Amniotic stem cell (primary cell): ENCODE results near the gene SLX9.
A peak's percentile ranks its signal among the peaks of the same experiment; 100 is the strongest.

ENCODE experiments used
- DNase-seq: peaks from one replicate; lab custom pipeline; 2025; lab: John Stamatoyannopoulos, UW

SLX9 gene, protein sequence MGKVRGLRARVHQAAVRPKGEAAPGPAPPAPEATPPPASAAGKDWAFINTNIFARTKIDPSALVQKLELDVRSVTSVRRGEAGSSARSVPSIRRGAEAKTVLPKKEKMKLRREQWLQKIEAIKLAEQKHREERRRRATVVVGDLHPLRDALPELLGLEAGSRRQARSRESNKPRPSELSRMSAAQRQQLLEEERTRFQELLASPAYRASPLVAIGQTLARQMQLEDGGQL

DNA sequence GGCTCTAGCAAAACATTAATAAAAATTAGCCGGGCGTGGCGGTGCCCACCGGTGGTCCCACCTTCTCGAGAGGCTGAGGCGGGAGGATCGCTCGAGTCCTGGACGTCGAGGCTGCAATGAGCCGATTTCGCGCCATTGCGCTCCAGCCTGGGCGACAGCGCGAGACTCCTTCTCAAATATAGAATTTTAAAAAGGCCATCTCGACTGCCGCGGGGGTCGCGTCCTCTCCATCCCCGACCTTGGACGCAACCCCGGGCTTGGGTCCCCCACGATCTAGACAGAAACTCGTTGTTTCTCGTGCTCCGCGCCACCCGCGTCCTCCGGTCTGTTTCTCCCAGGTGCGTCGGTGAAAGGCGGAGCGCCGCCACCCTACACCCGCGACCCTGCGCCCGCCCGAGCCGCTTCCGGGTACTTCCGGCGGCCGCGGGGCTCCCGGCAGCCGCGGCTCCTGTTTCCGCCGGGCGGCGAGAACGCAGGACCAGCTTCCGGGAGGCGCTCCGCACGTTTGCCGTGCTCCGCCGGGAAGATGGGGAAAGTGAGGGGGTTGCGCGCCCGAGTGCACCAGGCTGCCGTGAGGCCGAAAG is at the start of gene SLX9:
Gene SLX9, plus strand, starts transcription at position 498 of the 584 bp plus-strand sequence. Its CDS starts 29 bp downstream, at position 527.
- DNase-seq, result peak; percentile 34

DNA sequence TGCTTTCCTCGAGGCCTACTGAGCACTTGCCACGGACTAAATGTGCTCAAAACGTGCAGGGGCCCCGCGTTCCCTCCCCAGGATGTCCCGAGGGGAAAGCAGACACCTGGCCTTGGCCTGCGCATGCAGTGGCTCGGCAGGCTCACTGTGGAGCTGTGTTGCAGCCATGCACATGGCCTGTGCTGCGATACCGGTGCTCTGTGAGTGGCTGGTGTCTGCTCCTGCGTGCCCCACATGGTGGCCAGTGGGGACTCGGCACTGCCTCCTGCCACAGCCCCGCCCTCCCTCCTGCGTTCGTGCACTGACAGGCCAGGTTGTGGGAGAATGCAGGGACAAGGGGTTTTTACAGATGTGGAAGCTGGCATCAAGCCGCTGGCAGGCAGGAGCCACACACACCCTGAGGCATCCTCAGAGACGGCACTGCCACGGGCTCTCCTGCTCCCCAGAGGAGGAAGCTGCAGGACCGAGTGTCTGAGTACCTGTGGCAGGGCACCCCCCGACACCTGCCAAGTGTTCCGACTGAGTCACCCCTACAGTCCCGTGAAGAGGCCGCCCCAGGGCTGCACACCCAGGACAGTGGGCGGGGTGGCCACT is 49.4 kb upstream of the SLX9 start:
- no peak for DNase-seq

DNA sequence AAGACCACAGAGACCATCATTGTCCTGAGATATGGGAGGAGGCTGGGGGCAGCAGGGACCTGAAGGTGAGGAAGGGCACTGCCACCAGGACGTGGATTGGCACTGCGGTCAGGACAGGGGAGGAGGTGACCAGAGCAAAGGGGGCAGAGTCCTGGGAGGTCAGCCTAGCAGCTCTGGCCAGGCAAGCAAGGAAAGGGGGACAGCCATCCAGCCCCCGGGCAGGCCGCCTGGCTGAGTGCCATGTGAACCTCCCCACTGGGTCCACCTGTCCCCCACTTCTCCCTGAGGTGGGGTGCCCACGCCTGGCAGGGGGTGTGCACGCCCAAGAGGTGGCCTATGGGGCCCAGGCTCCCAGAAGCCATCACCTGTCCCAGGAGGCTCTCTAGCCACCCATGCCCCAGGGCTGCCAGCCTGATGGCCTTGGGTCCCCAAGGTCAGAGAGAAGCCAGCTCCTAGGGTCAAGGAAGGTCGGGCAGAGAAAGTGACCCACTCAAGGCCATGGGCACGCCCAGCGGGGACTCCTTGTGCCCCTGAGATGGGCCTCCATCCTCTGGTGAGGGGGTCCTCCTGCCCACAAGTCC is 48.8 kb upstream of the SLX9 start:
- DNase-seq, result no peak

DNA sequence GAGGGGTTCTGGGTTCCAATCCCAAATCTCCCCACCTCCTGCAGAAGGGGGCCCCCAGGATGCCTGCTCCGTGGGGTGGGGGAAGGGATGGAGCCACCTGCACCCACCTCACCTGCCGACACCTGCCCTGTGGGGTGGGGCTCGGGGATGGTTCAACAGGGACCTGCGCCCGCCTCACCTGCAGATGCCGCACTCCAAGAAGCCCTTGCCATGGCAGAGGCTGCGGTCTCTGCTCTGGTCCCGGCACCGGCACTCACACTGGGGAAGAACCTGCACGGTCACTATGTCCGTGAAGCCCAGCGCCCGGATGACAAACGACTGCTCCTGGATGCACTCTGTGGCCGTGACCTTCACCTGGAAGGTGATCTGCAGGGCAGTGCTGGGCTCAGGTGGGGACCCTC is 48.2 kb upstream of the SLX9 start:
- no peak for DNase-seq

DNA sequence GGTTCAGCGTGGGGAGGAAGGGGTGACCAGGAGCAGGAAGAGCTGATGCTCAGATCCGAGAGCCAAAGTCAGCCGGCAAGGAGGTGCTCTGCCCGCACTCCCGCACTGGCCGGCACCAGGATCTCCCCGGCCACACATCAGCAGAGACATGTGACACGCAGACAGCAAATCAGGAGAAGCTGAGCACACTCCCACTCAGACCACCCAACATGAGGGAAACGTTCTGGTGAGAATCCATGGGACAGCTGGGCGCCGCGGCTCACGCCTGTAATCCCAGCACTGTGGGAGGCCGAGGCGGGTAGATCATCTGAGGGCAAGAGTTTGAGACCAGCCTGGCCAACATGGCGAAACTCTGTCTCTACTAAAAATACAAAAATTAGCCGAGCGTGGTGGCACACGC is 47.7 kb upstream of the SLX9 start:
- no peak for DNase-seq

DNA sequence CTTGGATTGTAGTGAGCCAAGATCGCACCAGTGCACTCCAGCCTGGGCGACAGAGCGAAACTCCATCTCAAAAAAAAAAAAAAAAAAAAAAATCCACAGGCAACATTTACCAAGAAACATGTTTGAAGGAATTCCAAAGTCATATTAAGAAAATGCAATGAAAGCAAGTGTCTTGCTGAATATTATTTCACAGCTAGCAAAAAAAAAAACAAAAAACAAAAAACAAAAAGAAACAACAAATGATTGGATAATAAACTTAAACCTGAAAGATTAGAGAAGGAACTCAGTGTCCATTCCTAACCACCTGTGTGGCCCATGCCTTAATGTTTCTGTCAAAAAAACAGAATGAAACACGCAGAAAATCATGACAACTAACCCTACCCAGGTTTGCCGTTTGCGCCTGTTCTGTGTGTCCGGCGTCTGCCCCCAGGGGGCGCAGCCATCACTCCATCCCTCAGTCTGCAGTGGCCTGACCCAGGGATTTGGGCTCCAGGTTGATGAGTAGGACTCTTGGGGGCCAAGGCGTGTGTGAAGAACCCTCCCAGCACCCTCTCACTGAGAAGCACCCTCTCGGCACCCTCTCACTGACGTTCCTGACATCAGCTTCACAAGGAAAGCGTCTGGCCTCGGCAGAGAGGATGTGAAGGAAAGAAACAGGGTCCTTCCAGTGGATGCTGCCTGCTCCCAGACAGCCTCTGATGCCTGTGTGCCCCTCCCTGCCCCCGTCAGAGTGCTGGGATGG is 47.1 kb upstream of the SLX9 start:
- DNase-seq, result no peak

DNA sequence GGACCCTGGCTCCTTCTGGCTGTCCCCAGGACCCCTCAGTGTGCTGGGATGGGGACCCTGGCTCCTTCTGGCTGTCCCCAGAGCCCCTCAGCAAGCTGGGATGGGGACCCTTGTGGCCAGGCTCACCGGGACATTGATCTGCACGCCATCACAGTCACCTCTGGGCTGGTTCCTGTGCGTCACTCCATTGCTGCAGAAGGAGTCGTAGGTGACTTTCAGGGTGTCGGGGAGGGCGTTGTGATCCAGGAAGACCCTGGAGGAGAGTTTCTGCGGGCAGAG is 46.6 kb upstream of the SLX9 start:
- DNase-seq, result no peak

DNA sequence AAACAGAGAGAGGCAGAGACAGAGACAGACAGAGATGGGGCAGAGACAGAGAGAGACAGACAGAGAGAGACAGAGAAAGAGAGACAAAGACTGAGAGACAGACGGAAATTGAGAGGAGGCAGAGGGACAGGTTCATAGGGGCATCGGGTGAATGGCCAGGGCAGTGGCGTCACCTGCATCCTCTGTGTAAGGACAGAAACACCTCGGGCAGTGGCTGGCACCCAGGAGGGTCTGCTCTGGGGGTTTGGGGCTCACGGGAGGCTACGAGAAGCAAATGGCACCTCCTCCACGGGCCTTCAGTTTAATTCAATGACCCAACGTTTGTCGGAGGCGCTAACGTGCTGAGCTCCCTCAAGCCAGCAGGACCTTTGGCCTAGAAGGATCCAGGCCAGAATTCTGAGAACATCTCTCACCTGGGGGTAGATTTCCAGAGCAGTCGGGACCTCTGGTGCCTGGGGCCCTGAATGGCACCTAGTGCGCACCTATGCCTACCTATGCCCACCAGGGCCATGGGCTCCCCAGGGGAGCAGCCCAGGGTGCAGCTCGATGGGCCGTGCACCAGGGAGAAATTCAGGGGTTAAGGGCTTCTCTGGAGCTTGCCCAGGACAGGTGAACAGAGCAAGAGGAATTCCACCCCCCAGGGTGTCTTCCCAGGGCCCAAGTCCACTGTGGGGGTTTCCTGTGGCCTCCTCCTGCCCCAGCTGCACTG is 45.7 kb upstream of the SLX9 start:
- no peak for DNase-seq

DNA sequence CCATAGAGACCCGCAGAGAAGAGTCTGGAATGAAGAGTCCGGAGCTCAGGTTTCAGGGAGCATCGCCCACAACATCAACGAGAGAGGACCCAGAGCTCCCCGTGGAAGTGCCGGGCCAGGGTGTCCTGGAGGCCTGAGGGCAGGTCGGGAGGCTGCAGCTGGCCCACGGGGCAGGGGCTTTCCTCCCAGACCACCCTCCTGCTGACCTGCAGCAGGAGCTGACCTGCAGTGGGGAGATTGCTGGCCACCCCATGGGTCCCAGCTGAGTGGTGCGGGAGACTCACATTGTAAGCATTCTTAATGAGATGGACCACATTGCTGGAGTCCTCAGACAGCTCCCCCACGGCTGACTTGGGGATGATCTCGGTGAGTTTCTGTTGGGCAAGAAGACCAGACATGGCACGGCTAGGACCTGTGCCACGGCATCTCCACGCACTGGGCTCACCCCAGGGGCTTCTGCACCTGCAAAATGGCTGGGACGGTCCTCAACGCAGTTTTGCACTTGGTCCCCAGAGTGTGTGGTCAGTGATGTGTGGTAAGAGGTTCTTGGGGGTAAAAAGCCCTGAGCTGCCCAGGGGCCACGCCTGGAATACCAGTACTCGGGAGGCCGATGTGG is 45.0 kb upstream of the SLX9 start:
- DNase-seq, result no peak

DNA sequence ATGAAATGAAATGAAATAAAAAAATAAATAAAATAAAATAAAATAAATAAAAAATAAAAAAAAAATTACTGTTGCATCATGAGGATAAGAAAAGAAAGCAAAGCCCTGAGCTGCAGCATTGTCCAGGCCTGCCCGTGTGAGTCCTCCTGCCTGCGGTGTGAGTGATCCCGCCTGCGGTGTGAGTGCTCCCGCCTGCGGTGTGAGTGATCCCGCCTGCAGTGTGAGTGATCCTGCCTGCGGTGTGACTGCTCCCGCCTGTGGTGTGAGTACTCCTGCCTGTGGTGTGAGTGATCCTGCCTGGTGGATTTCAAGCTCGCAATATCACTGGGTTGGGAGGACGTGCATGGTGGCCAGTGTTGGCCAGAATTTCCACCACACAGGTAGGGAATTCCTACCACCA is 44.0 kb upstream of the SLX9 start:
- DNase-seq, result no peak

DNA sequence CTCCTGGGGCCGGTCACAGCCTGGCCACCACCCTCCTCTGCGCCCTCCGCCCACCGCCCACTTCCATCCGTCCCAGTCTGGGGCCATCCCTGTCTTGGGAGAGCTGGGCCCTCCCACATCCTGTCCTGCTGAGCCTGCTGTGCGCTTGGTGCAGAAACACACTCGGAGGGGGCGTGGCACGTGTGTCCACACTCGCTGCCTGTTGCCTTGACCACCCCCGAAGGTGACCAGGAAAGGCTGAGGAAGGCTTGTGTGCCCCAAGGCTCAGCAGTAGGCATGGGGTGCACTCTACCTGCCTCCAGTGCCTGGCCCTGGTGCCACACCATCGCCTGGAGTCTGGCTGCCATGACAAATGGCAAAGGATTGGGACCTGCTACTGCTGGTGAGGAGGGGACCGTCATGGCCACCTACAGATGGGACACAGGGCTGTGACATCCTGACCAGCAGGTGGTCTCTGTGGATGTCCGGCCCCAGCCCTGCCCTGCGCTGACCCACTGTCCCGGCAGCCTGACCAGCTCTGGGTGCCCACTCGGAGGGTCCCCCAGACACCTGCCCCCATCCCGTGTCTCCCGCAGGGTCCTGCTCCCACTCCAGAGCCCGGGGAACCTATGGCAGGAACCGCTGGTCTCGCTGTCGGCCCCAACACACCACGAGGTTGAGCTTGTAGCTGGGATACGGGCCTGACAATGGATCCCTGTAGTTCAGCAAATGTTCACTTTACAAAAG is 43.1 kb upstream of the SLX9 start:
- no peak for DNase-seq

DNA sequence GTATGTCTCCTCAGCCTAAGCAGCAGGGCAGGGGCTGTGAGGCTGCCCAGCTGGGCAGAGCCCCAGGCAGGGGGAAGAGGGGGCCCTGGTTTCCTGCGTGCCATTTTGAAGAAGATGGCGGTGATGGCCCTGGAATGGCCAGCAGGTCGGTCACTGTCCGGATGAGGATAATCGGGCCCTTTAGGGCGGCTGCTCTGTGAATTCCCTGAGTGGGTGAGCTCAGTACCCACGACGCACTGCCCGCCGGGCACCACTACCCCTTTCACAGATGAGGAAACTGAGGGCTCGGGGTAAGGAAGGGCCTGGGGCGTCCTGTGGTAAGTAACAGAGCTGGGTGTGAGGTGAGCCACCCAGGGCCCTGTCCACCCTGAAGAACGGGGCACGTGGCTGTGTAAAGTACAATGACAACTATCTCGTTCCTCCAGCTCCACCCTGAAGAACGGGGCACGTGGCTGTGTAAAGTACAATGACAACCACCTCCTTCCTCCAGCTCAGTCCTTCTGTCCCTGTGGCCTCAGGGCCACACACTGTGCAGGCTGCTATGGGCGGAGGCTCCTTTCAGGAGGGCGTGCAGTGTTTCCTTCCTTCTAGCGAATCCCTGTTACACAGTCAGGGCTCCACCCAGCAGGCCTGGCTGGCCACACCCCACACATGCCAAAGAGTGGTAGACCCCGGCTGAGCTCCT is 42.4 kb upstream of the SLX9 start:
- no peak for DNase-seq

DNA sequence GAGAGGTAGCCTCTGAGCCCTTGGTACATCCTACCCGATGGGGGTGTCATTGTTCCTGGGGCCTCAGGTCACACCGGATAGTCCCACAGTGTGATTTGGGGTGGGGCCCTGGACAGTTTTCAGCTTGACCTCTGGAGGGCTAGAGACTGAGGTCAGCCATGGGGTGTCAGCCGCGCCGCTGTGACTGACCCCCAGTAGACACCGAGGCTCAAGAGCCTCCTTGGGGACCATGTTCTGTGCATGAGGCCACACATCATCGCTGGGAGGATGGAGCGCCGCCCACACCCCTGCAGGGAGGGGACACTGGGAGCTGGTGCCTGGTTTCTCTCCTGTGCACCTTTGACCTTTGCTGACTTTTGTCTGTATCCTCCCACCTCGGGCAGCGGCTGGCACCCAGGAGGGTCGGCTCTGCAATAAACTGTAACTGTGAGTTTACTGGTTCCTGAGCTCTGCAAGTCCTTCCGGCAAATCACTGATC is 41.8 kb upstream of the SLX9 start:
- DNase-seq, result no peak

DNA sequence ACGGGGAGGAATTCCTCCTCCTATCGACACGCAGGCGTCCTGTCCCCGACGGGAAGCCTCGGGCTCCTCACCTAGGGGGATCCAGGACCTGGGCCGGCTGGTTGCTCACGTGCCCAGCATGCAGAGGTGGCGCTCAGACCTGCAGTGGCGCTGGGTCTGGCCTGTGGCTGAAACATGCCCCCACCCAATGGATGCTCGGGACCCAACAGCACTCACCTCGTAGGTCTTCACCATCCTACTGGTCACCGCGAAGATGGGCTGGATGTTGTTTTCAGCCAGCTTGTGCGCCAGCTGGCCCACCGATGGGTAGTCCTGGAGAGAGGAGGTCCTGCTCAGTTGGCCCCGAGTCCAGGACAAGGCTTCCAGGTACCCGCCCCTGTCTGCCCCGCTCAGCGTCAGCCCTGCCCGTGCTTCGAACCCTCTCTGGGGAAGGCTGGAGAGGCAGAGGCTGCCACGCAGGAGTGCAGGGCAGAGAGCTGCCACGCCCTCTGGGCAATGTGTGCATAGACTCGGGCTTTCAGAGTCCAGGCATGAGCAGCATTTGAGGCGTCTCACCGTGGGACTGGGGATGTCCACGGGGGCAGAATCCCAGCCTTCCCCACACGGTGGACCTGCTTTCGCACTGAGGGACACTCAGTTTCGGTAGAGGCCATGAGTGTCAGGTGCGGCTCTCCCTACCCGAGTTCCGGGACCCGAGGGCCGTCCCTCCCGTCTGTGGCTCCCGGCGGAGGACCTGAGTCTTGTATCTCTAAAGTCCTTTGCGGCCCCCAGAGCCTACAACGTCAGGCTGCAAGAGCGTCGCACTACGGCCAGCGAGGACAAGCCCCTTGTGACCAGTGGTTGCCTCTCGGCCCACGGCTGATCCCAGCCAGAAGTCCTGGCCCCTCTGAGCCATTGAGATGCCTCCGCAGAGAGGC is 40.7 kb upstream of the SLX9 start:
- no peak for DNase-seq

DNA sequence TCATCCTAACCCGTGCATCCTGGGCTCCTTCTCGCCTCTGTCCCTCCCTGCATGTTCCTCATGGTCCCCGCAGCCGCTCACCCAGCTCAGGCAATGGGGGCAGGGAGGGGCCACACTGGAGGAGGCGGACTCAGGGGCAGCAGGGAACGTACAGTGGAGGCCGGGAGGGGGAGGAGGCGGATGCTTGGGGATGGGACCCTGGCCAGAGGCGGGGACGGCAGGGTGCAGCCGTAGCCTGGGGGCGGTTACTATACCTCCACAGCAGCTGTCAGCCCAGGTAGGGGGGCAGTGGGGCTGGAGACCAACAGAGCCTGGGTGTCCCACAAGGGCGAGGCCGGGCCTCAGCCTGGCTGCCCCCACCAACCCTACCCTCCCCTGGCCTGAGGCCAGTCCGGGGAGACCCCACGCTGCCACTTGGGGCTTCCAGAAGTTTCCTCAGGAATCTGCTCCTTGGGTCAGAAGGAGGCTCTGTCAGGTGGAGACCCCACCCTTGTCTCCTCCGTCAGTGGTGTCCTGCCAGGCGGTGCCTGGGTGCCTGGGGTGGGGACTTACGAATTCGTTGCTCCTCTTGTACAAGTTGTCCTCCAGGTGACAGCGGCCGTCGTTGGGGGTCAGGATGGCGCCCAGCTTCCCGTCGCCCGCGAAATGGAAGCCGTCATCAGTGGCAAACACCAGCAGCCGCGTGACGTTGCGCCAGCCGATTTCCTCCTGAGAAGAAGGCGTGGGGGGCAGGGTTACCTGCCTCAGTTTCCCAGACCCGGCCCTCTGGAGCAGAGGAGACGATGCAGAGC is 39.9 kb upstream of the SLX9 start:
- DNase-seq, result no peak

DNA sequence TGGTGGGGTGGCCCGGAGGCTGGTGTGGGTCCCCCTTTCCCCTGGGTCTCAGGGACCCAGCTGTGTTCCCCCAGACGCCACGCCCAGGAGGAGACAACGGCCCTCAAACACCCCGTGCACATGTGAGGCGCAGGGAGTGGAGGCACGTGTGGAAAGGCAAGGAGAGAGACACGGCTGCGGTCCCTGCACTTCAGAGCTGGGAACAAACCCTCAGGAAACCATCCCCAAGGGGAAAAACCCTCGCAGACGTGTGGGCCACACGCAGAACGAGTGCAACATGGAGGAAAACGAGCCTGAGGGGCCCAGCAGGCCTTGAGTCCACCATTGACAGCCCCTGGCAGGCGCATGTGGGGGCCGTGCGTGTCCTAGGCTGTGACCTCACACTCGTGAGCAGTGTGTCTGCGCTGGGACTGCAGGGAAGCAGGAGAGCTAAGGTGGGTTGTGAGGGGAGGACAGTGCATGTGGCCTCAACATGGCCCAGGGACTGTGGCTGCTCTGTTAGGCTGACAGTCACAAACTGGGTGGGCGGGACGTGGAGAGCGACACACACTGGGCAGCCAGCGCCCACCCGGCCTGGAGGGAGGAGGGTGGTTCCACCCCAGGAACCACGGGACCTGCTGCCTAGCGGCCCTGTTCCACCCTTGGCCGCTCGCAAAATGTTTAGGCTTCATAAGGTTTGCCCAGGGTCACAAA is 39.1 kb upstream of the SLX9 start:
- no peak for DNase-seq

DNA sequence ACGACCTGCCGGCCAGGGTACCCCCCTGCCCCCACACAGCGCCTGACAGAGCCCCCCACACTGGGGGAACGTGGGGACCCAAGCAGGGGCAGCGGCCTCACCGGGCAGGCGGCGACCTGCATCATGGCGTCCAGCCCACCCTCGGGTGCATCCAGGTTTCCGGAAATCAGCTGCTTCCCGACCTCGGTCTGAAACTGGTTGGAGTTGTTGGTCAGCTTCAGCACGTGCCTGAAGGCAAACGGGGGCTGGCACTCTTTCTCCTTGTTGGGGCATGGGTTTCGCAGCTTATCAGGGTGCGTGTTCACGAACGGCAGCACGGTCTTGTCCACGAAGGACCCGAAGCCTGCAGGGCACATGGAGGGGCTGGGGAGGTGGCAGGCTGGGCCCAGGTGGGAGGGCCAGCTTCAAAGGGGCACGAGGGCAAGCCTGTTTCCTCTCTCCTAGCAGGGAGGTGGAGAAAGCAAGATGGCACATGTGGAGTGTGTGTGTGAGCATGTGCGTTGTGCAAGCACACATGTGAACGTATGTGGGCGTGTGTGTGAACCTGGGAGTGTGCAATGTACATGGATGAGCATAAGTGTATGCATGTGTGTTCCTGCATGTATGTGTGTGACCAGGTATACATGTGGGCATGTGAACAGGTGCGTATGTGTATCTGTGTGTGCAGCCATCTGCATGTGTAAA is 38.3 kb upstream of the SLX9 start:
- no peak for DNase-seq
